ENCODE measurements around the gene GOLGA8T.
"Not testable (repeated sequence)": the region's sequence is repeated elsewhere in the genome, so short reads cannot be mapped to it uniquely, and the experiment has no call there.

Gene GOLGA8T

GRCh38 chr15:30185495-30185894 lies 50.6 kb downstream of the GOLGA8T start:
- DNase-seq (ENCODE audit: extremely low read depth, low read depth) = not testable (repeated sequence)

DNA sequence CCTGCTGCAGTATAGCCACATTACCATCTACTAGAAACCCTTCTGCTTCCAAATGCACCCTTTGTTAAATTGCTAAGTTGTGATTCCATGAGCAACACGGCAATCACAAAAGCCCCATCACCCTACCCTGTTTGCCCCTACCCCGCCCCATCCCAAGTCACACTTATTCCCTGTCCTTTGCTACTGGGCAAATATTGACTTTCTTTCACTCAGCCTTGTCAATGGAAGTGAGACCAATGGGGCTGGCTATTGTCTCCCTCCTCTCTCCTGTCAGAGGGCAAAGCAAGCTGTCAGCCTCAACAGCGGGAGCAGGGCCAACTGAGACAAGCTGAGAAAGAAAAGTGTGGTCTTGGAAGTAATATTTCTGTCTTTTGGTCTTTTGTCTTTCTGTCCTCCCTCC lies 52.6 kb downstream of the GOLGA8T start:
- DNase-seq (ENCODE audit: extremely low read depth, low read depth); H3K4me3 ChIP-seq (replicated peaks; ENCODE audit: low read depth, low read length): not testable (repeated sequence)

More at GRCh38 chr15:30185495-30185894, 50.6 kb downstream of the GOLGA8T start:
- not testable (repeated sequence) for H3K4me3 ChIP-seq (replicated peaks; ENCODE audit: low read depth, low read length)

- not testable (repeated sequence) for DNase-seq (ENCODE audit: extremely low read depth, low read depth)
Observed at GRCh38 chr15:30189754-30190153, 54.9 kb downstream of the GOLGA8T start.

GRCh38 chr15:30191143-30191542 lies 56.3 kb downstream of the GOLGA8T start:
- H3K4me3 ChIP-seq (replicated peaks; ENCODE audit: low read depth, low read length); DNase-seq (ENCODE audit: extremely low read depth, low read depth): not testable (repeated sequence)

More at GRCh38 chr15:30189754-30190153, 54.9 kb downstream of the GOLGA8T start:
- not testable (repeated sequence) for H3K4me3 ChIP-seq (replicated peaks; ENCODE audit: low read depth, low read length)

- not testable (repeated sequence) for DNase-seq (ENCODE audit: extremely low read depth, low read depth); H3K4me3 ChIP-seq (replicated peaks; ENCODE audit: low read depth, low read length)
Observed at GRCh38 chr15:30191639-30192038, 56.8 kb downstream of the GOLGA8T start.

DNA sequence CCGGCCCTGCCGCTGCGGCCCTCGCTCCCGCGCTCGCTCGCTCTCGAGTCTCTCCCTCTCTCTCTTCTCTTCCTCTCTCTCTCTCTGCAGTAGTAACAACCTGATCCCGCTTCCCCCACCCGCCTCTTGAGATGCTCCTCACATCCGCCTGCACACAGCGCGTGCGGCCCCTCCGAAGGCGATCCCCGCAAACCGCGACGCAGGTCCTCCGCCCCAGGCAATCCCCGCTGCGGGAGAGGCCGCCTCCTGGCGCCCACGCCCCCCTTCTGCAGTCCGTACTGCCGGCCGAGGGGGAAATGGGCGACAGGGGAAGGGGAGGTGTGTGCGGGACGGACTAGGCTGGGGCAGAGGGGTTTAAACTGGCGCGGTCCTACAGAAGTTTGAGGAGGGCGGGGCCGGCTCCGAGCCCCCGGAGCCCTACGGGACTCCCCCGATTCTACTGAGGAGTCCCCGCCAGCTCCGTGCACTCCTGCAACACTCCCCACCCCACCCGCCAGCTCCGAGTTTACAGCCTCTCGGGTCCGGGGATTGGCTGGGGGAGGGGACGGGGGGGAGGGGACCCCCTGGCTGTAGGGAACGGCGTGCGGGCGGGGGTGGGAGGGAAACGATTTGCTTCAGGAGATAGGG lies 57.4 kb downstream of the GOLGA8T start:
- not testable (repeated sequence) for H3K4me3 ChIP-seq (replicated peaks; ENCODE audit: low read depth, low read length); DNase-seq (ENCODE audit: extremely low read depth, low read depth)

DNA sequence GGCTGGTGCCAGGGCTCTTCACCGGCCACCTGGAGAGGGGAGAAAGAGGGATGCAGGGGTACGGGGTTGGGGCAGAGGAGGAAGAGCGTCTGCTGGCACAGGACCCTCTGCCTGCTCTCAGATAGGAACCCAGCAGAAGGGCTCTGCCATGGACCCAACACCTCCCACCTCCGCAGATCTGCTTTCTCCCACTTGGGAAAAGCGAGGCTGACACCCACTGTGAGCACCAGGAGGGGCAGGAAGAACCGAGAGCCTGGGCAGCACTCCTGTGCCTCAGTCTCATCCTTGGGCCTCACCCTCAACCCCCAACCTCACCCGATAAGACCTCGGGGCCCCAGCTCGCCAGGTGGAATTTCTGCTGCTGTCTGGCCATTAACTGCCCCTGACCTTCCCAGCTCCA lies 58.0 kb downstream of the GOLGA8T start:
- not testable (repeated sequence) for DNase-seq (ENCODE audit: extremely low read depth, low read depth); H3K4me3 ChIP-seq (replicated peaks; ENCODE audit: low read depth, low read length)

Measured in HFF-Myc (cell line).